ENCODE data around the gene FHAD1.

The FHAD1 gene

GRCh38 chr1:15321601-15322000 lies 74.6 kb downstream of the FHAD1 start:
- TF ChIP-seq MYC (IDR thresholded peaks at IDR 0.05; ENCODE audit: low read depth, low read length) (no peak), POLR2A (IDR thresholded peaks at IDR 0.05; ENCODE audit: extremely low read depth, insufficient read length) (no peak), CTCF (IDR thresholded peaks at IDR 0.05; ENCODE audit: low read depth, low read length) (no peak), MAX (IDR thresholded peaks at IDR 0.05; ENCODE audit: low read depth, low read length) (no peak)
- DNase-seq (ENCODE audit: low read depth), result no peak
- no peak overlapping the region for H3K4me3 ChIP-seq (ENCODE audit: low read depth, low read length)

GRCh38 chr1:15322648-15323350 lies 75.8 kb downstream of the FHAD1 start:
- TF ChIP-seq CTCF (IDR thresholded peaks at IDR 0.05; ENCODE audit: low read depth, low read length) (no peak), MYC (IDR thresholded peaks at IDR 0.05; ENCODE audit: low read depth, low read length) (no peak), POLR2A (IDR thresholded peaks at IDR 0.05; ENCODE audit: extremely low read depth, insufficient read length) (no peak), MAX (IDR thresholded peaks at IDR 0.05; ENCODE audit: low read depth, low read length) (no peak)
- H3K4me3 ChIP-seq (ENCODE audit: low read depth, low read length), result no peak overlapping the region
- DNase-seq (ENCODE audit: low read depth), result no peak

- H3K4me3 ChIP-seq (ENCODE audit: low read depth, low read length), result no peak overlapping the region
- DNase-seq (ENCODE audit: low read depth), result peak; percentile 81
- TF ChIP-seq POLR2A (IDR thresholded peaks at IDR 0.05; ENCODE audit: extremely low read depth, insufficient read length) (no peak), CTCF (IDR thresholded peaks at IDR 0.05; ENCODE audit: low read depth, low read length) (peak; percentile 96), MAX (IDR thresholded peaks at IDR 0.05; ENCODE audit: low read depth, low read length) (peak; percentile 60), MYC (IDR thresholded peaks at IDR 0.05; ENCODE audit: low read depth, low read length) (peak; percentile 30; the same call in 1 of the 2 replicates)
Observed at GRCh38 chr1:15323351-15323988, 76.4 kb downstream of the FHAD1 start.

- no peak overlapping the region for H3K4me3 ChIP-seq (ENCODE audit: low read depth, low read length)
Observed at GRCh38 chr1:15323989-15324868, 77.2 kb downstream of the FHAD1 start.

GRCh38 chr1:15324869-15325335 lies 77.9 kb downstream of the FHAD1 start:
- DNase-seq (ENCODE audit: low read depth), result no peak
- no peak overlapping the region for H3K4me3 ChIP-seq (ENCODE audit: low read depth, low read length)
- TF ChIP-seq POLR2A (IDR thresholded peaks at IDR 0.05; ENCODE audit: extremely low read depth, insufficient read length), result no peak
- no peak for TF ChIP-seq MYC (IDR thresholded peaks at IDR 0.05; ENCODE audit: low read depth, low read length)
- no peak for TF ChIP-seq MAX (IDR thresholded peaks at IDR 0.05; ENCODE audit: low read depth, low read length)

More at GRCh38 chr1:15323989-15324868, 77.2 kb downstream of the FHAD1 start:
- no peak for DNase-seq (ENCODE audit: low read depth)
- TF ChIP-seq MAX (IDR thresholded peaks at IDR 0.05; ENCODE audit: low read depth, low read length), result no peak

GRCh38 chr1:15325375-15326085 lies 78.5 kb downstream of the FHAD1 start:
- no peak overlapping the region for H3K4me3 ChIP-seq (ENCODE audit: low read depth, low read length)
- no peak for DNase-seq (ENCODE audit: low read depth)
- TF ChIP-seq MYC (IDR thresholded peaks at IDR 0.05; ENCODE audit: low read depth, low read length), result no peak
- no peak for TF ChIP-seq POLR2A (IDR thresholded peaks at IDR 0.05; ENCODE audit: extremely low read depth, insufficient read length)
- no peak for TF ChIP-seq MAX (IDR thresholded peaks at IDR 0.05; ENCODE audit: low read depth, low read length)
- TF ChIP-seq CTCF (IDR thresholded peaks at IDR 0.05; ENCODE audit: low read depth, low read length), result peak; percentile 9
